GM13976 (cell line): Measurements from ENCODE around the gene GSE1.

Experiments
- DNase-seq: peaks from one replicate; pipeline ENCODE4 v3.0.0; 2012; ENCODE audit warnings: low spot score
- in situ Hi-C: fragments of 300-500 bp; cut with MboI; formaldehyde crosslinking; loops from one replicate; pipeline ENCODE4 v1.12.0; 2022; ENCODE audit warnings: low sequenced_read_pairs, mixed read lengths, inconsistent platforms; ENCODE audit not compliant: unreplicated experiment
- TF ChIP-seq, protein P1 (sequence below): IDR thresholded peaks from 2 replicates; pipeline ENCODE4 v1.5.1; 2012; ENCODE audit warnings: borderline replicate concordance, mild to moderate bottlenecking; ENCODE audit not compliant: insufficient read depth; ENCODE audit errors: extremely low read depth, missing control alignments, control extremely low read depth

GSE1 gene

DNA sequence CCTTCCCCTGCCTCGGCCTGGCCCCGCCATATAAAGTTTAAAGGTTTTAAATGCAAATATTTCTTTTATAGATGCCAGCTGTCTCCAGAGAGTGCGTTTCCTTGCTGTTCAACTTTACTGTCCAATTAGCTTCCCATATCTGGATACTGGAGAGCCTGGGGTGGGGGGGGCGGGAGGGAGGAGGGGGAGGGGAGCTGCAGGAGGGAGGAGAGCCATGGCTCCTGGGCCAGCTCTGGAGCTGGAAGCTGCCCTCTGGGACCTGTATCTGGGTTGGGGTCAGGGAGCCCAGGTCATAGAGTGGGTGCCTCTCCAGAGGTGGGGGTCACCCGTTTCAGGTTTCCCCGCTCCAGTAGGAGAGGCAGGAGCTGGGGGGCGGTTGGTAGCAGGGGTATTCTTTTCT, 6.2 kb upstream of the GSE1 start:
- no peak for DNase-seq
- TF ChIP-seq, protein P1, sequence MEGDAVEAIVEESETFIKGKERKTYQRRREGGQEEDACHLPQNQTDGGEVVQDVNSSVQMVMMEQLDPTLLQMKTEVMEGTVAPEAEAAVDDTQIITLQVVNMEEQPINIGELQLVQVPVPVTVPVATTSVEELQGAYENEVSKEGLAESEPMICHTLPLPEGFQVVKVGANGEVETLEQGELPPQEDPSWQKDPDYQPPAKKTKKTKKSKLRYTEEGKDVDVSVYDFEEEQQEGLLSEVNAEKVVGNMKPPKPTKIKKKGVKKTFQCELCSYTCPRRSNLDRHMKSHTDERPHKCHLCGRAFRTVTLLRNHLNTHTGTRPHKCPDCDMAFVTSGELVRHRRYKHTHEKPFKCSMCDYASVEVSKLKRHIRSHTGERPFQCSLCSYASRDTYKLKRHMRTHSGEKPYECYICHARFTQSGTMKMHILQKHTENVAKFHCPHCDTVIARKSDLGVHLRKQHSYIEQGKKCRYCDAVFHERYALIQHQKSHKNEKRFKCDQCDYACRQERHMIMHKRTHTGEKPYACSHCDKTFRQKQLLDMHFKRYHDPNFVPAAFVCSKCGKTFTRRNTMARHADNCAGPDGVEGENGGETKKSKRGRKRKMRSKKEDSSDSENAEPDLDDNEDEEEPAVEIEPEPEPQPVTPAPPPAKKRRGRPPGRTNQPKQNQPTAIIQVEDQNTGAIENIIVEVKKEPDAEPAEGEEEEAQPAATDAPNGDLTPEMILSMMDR = no peak
- in situ Hi-C loops = loop anchor here (10.0 kb wide), 2 partner anchors 52 to 112 kb away; no protein-coding TSS in a partner anchor

DNA sequence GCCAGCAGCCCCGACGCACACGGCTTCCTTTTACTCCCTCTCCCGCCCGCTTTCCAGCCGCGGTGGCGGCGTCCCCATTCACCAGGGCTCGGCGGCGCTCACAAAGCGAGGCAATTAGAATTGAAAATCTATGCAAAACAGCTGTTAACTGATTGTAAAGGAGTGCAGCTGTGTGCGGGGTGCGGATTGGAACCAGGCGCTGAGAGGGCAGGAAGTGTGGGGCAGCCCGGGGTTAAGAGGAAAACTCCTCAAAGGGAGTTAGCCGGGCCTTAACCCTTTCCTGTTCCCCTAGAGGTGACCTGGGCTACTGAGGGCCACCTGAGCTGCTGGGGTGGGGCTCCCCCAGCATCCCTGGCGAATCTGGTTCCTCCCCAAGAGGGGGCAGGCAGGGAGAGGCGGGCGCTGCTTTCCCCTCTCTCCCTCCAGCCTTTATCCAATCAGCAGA, 5.8 kb upstream of the GSE1 start:
- no peak for DNase-seq
- TF ChIP-seq, protein P1 = no peak
- in situ Hi-C loops = loop anchor here (10.0 kb wide), 2 partner anchors 53 to 113 kb away; no protein-coding TSS in a partner anchor

DNA sequence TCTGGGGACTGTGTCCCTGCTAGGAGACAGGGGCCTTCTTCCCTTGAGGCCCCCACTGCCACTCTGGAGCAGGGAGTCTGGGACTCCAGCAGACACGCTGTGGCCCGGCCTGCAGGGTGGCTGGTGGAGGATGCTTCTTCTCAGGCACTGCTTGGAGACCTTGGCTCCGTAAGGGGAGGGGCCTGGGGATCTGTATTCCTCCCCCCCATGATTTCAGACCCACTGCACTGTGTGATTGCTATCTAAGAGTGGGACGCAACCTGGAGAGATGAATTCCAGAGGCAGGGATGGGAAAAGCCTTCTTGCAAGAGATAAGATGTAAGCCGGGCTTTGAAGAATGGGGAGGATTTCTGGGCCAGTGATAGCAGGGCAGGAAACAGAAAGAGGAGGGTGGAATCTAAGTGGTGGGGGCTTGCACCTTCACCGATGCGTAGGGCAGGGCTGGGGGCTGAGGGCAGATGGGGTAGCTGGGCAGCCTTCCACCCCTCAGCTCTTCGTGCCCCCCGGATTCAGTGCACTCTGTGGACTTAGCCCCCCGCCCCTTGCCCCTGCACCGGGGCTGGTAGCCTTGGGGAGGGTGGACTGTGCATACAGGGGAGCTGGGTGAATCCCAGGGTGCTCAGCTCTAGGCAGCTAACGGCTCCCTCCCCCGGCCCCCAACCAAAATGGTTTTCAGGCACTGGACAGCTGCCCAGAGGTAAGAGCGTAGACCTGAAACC, 5.2 kb upstream of the GSE1 start:
- TF ChIP-seq, protein P1 = no peak
- in situ Hi-C loops = loop anchor here (10.0 kb wide), 2 partner anchors 53 to 113 kb away; no protein-coding TSS in a partner anchor
- no peak for DNase-seq

DNA sequence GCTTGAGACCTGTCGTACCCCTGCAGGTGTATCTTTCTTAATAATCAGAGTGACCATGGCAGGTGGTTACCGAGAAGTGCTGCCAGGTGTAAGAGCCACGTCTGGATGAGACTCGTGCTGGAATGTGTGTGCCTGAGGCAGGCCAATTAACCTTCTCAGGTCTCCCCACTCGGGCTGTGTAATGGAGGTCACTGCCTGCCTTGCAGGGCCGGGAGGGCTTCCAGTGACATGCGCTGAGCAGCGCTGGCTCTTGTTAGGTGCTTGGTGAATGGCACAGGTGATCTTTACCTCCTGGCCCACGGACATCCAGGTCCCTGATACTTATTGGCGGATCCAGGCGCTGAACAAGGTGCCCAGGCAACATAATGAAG, 4.6 kb upstream of the GSE1 start:
- TF ChIP-seq, protein P1 = no peak
- in situ Hi-C loops = loop anchor here (10.0 kb wide), 2 partner anchors 54 to 114 kb away; no protein-coding TSS in a partner anchor
- DNase-seq = no peak

DNA sequence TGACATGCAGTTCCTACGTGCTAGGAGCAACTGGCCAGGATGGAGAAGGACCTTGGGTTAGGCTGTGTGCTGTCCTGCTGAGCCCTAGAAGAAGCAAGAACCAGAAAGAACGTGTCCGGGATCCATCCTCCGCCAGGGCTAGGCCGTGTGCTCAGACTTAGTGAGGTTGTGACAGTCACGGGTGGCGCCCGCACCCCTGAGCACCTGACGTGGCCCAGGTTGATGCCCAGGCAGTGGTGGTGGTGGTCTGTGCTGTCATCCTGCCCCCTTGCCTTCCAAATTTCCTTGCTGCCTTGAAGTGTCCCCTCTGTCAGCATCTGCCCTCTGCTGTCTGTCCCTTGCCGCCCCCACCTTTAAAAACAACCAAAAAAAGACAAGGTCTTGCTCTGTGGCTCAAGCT, 4.2 kb upstream of the GSE1 start:
- in situ Hi-C loops = loop anchor here (10.0 kb wide), 2 partner anchors 54 to 114 kb away; no protein-coding TSS in a partner anchor
- DNase-seq = no peak
- TF ChIP-seq, protein P1 = no peak

DNA sequence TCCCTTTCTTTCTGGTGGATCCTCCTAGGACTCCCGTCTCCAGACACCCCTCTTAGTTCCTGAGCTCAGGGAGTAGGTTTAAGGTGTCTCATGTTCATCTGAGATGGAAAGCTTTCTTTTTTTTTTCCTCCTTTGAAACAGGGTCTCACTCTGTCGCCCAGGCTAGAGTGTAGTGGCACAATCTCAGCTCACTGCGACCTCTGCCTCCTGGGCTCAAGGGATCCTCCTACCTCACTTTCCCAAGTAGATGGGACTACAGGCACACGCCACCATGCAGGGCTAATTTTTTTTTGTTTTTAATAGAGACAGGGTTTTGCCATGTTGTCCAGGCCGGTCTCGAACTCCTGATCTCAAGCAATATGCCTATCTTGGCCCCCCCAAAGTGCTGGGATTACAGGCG, 3.6 kb upstream of the GSE1 start:
- in situ Hi-C loops = loop anchor here (10.0 kb wide), 2 partner anchors 55 to 115 kb away; no protein-coding TSS in a partner anchor
- TF ChIP-seq, protein P1 = no peak
- no peak for DNase-seq
